Skin of body (tissue), 2 donors: ENCODE measurements around the gene NEURL1. TPM values are rescaled to one million over a fixed set of nuclear protein-coding genes. Genes with fewer than 3 reads are reported as not detected.

Experiments
- DNase-seq: peaks from one replicate; lab custom pipeline; 2025; lab: John Stamatoyannopoulos, UW
- total RNA-seq: library from RNA; depleted of rRNA; stranded (reverse); fragments of >200 nt; gene quantifications from one replicate; pipeline ENCODE4 v1.2.3, GENCODE V29; 2014

NEURL1 gene
- total RNA-seq, 1 donor from 2014 or later: 2.1 TPM

DNA sequence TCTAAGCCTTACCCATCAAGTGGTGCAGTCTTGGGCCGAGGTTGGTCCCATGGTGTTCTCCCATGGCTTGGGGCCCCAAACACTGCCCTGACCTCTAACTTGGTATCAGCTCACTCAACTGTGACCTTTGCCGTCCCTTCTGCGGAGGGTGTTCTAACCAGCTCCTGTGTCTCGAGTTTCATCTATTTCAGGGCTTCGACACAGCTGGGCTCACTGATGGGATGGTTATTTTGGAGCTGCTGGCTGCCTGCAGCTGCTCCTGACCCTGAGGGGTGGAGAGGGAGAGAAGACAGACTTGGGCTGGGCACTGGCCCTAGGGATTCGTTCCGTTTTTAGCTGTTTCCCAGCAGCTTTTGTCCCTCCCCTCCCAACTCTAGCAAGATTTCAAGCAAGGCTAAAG is 86.9 kb downstream of the NEURL1 start:
- DNase-seq: no peak

DNA sequence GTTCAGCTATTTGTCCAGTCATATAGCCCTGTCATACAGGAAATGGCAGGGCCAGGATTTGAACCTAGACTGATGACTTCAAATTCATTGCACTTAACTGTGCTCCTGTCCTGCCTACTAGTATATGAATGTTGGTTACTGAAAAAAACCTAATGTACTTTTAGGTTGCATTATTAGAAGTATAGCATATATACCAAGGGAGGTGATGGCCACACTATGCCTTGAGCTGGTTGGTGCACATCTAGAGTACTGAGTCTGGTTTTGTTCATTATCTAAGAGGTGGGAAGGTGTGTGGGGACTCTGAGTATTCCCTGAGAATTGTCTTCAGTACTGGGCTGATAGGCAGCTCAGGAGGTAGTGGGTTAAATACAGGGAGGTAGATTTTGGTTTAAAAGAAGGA is 88.0 kb downstream of the NEURL1 start:
- no peak for DNase-seq

DNA sequence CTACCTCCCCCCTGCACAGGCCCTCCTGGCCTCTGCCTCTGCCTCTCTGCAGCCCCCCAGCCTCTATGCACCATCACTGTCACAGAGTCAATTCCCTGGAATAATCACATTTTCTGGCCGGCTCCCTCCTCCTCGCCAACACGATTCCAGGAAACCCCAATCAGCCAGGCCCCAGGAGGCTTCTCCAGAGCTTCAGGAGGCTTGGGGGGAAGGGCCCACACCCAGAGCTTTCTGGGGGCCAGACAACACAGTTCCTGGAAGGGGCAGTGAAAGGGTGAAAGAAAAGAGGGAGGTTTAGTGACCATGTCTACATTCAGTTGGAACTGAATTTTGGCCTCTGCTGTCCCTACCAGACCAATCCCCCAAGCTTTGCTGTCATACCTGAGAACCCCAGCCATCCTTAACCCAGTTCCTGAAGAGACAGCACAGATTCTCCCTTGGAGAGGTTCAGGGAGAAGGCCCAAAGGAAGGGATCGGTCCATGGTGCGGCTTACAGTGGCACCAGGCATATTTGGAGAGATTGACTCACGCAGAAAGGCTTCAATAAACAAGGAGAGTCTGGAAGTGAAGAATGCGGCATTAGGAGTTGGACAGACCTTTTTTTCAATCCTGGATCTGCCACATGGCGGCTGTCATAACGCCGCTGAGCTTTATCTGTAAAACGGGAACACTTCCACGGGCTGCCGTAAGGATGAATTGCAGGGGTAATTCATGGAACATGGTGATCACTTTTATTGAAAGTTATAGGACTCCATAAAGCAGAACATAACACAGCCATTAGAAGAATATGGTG is 89.0 kb downstream of the NEURL1 start:
- DNase-seq: no peak

DNA sequence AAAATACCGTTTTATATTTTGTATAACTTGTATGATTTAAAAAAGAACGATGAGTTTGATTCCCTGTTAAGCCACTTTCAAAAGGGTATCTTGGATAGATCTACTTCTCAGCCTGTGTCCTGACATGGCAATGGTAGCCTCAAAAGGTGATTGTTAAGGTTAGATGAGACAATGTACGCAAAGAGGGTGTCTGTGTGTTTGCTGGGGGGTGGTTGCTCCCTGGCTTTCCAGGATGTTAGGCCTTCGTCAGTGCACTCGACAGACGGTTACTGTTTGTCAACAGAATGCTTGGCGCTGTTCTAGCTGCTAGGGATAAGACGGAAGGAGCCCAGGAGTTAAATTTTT is 90.3 kb downstream of the NEURL1 start:
- DNase-seq: no peak

DNA sequence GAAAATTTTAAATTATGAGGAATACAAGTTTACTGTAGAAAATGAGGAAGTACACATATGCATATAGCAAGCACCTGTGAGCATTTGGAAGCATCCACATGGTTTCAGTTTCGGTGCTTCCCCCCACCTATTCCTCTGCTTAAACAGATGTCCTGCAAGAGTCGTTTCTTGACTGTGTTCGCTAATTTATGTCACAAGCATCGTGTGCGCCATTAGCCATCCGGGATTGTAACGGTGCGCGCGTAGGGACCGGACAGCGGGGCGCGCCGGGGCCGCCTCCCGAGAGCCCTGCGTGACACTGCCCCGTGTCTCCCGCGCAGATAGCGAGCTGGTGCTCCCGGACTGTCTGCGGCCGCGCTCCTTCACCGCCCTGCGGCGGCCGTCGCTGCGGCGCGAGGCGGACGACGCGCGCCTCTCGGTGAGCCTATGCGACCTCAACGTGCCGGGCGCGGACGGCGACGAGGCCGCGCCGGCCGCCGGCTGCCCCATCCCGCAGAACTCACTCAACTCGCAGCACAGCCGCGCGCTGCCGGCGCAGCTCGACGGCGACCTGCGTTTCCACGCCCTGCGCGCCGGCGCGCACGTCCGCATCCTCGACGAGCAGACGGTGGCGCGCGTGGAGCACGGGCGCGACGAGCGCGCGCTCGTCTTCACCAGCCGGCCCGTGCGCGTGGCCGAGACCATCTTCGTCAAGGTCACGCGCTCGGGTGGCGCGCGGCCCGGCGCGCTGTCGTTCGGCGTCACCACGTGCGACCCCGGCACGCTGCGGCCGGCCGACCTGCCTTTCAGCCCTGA is 90.9 kb downstream of the NEURL1 start:
- DNase-seq: peak; percentile 42

DNA sequence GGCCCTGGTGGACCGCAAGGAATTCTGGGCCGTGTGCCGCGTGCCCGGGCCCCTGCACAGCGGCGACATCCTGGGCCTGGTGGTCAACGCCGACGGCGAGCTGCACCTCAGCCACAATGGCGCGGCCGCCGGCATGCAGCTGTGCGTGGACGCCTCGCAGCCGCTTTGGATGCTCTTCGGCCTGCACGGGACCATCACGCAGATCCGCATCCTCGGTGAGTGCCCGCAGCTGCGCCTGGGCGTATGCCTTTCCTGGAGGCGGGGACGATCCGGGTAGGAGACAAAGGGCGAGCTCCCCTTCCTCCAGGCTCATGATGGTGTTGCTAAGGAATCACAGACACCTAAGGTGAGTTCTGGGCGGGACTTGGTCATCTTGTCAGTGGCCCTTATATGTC is 91.5 kb downstream of the NEURL1 start:
- DNase-seq: no peak

DNA sequence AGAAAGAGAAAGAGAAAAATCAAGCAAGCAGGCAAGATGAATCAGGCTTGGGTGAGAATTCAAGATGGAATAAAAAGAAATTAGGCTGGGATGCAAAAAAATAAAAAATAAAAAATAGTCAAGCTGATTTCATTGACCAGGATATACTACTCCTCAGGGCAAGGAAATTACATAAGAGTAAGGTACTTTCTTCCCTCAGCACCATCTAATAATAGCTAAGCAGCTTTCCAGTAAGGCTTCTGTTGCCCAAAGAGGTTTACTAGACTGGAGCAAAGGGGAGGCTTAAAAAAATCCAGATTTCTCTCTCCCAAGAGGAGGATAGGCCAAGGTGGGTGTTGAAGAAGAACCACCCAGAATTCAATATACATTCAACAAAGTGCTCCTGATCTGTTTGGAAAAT is 93.6 kb downstream of the NEURL1 start:
- no peak for DNase-seq

DNA sequence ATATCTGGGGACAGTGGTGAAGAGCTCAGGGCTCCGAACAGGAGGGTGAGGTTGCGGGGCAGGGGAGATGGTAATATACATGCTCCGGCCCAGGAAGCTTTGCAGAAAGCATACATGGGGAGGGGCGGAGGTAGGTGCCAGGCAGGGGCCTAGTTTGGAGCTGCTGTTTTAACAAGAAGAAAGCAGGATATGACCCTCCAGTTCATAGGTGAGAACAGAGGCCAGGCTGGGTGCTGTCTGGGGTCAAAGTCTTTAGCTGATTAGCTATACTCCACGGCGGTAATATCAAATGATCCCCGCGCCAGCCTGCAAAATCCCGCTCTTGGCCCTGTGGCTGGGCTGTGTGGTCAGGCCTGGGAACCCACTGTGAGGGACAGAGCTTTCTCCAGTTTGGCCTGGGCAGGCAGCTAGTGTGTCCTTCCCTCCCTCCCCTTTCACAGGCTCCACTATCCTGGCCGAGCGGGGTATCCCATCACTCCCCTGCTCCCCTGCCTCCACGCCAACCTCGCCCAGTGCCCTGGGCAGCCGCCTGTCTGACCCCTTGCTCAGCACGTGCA is 95.6 kb downstream of the NEURL1 start:
- DNase-seq: no peak

DNA sequence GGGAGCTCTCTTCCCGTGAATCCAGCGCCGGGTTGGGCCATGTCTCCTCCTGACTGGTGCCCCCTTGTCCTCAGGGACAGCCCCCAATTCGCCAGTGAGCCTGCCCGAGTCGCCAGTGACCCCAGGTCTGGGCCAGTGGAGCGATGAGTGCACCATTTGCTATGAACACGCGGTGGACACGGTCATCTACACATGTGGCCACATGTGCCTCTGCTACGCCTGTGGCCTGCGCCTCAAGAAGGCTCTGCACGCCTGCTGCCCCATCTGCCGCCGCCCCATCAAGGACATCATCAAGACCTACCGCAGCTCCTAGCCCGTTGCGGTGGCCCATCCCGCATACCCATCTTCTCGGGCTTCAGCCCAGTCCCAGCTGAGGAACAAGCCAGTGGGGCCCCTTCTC is 96.6 kb downstream of the NEURL1 start:
- DNase-seq: no peak

DNA sequence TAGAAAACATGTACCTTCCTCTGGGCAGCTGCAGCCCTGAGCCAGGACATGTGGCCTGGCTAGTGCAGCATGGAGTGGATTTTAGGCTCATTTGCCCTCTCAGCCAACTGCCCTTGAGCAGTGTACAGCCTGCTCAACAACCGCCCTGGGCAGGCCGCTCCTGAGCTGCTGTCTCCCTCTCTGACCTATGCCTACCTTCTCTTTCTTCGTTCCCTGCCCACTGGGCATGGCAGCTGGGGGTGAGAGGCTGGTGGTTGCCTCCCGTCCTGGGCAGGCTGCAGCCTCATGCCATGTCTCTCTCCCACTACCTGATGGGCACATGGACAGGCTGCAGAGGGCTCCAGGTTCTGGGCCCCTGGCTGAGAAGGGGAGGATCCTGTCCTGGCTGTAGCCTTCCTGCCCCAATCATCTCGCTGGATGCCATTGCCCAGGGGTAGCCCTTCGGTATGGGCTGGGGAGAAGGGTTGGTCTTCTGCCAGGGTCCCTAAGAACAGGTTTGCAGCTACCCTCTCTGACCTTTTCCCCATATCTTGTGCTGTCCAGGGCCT is 97.3 kb downstream of the NEURL1 start:
- no peak for DNase-seq

DNA sequence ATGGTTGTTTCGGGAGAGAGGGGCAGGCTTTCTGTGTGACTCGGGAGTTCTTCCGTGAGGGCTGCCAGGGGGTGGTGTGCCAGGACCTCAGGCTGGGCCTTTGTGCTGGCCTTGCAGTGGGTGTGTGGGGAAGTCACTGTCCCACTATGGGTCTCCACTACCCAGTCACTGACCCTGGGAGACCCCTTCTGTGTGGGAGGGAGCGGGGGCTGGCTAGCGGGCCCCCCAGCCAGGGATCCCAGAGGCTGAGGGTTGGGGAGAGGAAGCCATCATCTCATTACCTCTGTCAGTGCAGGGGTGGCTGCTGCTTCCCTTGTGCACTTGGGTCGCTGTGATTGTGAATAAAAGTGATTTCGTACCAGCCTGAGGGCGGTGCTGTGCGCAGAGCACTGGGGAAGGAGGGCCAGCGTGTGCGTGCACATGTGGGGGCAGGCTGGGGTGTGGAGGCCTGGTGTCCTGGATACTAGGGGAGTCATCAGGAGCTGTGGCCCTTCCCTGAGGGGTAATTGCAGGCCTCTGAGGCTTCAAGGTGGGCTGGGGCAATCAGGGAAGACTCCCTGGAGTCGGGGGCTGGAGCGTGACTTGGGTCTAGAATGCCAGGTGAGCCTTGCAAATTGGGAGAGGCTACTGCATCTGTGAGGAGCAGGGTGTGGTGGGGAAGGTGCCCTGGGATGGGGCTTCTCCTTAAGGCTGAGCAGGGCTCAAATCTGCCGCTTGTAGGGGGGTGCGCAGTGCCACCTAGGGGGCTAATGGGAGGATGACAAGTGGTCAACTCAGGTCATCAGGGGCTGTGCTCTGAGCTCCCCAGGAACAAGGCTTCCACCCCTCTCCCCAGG is 98.9 kb downstream of the NEURL1 start:
- no peak for DNase-seq

DNA sequence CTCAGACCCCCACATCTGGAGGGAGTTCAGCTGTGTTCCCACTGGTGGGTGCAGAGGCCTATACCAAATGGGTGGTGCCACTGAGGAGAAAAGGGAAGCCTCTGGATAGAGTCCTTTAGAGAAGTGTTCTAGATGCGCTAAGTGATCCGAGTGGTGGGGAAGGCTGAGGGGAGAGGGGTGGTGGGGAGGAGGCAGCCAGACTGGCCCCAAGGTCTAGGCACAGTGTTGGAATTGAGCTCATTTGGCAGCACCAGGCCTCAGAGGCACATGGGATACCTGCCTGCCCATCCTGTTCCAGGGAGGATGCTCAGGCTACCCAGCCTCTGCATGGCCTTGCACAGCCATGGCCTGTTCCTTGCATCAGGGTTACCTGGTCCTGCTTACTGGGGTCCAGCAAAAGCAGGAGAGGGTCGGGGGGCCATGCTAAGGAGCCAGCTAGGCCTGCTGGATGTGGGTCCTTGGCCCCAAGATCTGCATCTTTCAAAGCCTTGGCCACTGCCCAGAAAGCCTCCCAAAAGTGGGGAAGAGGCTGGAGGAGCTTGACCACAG is 99.6 kb downstream of the NEURL1 start:
- DNase-seq: no peak

DNA sequence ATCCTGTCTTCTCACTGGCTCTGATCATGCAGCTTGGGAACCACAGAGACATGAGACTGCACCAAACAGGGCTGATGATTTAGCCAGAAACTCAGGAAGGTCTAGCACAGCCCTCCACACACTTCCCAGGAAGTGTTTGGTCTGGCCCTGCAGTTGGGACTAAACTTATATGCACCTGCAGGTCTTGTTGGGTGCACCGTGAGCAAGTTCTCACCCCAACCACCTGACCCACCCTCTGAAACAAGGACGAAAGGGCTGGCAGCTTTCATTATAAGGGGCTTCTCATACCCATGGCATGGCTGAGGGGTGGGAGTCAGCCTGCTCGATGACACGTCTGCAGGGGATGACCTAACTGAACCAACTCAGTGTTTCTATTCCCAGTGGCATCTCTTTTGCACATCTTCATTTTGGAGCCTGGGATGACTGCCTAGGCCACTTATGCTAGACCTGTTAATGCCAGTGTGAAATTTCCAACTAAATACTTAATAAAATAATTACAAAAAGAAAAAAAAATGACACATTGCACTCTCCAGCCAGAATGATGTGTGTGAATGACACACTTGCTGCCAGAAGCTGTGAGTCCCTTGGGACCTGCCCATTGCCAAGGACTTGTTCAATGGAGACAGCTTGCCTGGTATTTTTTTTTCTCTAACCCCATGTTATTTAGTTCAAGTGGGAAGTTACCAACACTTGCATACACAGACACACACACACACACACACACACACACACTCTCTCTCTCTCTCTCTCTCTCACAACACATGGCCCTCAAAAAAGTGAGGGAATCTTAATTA is 102.6 kb downstream of the NEURL1 start:
- DNase-seq: peak; percentile 20

DNA sequence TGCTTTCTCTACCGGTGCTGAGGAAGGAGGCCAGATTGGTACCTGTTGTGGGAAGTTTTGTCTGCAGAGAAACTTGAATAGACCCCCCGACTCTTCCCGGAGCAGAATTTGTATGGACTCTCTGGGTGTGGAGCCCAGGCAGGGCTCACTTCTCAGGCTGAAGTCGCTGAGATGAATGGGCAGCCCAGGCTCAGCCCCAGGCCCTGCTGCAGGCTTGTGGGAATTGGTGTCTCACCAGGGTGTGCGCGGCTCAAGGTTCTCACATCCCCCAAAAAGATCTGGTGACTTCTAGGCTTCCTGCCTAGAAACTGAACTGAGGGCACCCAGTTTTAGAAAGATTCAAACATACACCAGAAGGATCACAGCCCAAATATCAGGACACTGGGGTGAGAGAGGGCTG is 103.5 kb downstream of the NEURL1 start:
- DNase-seq: no peak

DNA sequence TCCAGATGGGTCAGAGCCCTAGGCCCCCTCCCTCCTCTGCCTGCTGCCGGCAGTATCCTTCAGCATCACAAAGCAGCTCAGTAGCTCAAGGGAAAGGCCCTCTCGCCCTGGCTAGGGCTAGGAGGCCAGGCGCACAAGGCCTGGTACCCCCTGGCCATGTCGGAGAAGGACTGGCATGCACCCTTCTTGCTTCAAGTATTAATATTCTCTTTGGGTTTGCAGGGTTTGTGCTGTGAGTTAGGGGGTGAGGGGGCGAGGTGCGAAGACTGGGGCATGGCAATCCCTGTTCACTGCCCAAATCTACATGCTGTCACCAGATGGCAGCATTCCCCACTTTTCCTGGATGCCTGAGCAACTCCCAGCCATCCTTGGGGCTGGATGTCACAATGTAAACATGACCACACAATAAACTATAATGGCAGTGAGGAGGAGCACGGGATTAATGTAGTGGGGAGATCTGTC is 105.2 kb downstream of the NEURL1 start:
- peak; percentile 88 for DNase-seq

DNA sequence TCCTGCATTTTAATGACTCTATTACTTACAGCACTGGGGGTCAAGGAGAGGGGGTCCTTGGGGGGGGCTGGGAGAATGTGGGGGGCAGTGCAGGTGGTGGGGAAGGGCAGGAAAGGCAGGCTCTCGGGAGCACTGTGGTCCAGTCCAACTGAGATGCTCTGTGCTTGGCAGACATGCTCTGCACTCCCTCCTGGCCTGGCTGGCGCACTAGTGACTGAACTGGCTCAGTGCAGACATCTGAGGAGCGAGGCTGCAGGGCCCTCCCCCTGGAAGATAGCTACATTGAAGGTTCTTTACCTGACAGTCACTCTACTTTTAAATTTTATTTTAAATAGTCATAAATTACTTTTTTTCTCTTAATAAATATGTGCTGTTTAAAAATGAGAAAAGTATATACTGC is 105.7 kb downstream of the NEURL1 start:
- DNase-seq: no peak

DNA sequence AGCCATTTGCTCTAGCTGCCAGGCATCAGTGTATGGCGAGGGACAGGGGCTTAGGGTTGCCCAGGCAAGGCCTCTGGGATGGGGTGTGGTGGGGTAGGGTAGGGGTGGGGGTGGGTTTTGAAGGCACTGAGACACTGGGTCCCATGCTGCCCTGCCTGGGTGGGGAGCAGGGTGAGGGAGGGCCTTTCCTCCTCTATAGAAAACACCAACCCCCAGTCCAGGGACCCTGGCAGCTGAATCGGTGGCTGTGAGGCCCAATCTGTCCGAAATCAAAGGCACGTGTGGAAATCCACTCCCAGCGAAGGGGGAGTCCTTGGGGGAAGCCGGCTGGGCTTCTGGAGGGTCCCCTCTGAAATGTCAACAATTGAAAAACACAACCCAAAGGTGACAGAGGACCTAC is 106.4 kb downstream of the NEURL1 start:
- DNase-seq: no peak

DNA sequence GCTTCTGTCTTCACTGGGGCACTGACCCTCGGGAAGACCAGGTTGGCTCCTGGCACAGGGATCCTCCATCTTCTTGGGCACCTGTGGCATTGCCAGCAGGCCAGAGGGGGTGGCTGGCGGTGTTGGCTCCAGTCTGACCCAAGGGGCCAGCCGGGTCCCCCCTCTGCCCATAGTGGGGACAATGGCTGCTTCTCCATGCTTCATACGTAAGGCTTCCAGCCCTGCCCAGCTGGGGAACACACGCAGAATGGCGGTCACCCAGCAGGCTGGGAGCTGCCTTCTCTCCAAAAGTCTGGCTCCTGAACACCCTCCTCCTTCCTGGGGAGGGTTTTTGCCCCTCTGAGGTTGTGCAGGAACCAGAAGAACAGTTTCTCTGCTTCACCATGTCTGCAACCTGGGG is 106.8 kb downstream of the NEURL1 start:
- no peak for DNase-seq

DNA sequence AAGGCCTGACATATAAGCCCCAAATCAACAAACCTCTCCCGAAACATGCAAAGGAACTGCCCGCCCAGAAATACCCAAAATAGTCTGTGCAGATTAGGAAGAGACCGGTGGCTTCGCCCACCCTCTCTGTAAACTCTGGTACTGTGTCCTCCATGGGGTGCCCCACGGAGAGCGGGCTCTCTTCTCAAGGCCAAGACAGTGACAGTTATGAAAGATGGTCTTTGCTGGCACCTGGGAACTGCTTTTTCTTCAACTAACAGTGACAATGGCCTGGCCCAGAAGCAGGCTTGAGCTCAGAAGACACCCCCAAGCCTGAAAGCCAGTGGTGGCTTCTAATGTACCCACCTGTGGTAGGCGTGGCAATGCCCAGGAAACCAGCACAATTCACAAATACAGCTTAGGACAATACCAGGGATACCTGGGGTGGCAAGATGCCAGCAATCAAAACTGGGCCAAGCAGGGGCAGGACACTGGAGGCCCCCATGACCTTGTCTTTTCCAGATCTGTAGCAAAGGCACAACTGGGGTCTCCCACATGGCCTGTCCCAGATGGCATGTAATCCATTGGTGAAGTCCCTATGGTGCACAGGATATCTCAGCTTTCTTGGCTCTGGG is 107.6 kb downstream of the NEURL1 start:
- DNase-seq: no peak
